SHP77 (cell line): Measurements from ENCODE around the gene KRT27.
A peak's percentile ranks its signal among the peaks of the same experiment; 100 is the strongest.

Experiments
- DNase-seq, 2 experiments: peaks; one replicate each; lab custom pipeline; 2025; lab: John Stamatoyannopoulos, UW

The KRT27 gene

DNA sequence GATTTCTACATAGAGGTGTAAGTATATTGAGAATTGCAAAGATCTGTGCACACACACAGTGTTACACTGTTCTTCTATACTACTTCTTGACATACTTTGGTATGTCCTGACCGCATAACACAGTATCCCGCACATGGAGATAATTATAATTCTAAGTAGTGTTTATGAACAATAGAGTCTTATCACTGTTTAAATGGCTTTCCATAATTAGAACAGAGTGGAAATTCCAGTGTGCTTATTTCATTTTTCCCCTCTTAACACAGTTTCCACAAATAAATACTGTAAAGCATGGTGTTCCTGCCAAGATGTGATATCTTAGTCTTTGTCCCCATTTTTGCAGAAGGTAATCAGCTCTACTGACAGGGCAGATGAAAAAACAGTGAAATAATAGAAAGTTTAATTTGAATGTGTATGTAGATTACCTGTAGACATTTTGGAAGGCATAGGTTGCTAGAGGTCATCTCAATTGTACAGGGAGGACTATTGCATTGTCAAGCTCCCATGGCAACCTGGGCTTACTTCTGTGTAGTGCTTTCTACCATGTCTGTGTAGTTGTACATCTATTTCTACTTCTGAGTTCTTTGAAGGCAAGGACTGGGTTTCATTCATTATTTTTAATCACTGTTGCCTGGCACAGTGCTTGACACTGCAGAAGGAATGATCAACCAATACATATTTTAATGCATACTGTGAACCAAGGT lies 27.5 kb upstream of the KRT27 start:
- DNase-seq, result no peak

DNA sequence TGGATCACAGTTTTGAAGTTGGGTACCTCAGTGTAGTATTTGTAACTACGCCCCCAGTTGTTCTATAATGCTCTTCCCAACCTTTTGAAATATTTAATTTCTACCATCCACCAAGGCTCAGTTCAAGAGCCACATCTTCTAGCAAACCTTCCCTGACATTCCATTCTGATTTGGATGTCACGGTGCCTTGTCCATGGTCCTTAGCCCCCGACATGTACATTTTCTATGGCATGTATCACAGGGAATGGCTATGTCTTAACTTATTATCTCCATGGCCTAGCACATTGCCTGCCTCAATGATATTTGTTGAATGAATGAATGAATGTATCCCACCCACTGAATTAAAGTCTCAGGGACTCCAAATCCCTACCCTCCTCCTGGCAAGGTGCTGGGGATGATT lies 23.8 kb upstream of the KRT27 start:
- DNase-seq, result no peak

GRCh38 chr17:40803617-40804082 lies 21.3 kb upstream of the KRT27 start:
- DNase-seq, result peak; percentile 43 to 70

DNA sequence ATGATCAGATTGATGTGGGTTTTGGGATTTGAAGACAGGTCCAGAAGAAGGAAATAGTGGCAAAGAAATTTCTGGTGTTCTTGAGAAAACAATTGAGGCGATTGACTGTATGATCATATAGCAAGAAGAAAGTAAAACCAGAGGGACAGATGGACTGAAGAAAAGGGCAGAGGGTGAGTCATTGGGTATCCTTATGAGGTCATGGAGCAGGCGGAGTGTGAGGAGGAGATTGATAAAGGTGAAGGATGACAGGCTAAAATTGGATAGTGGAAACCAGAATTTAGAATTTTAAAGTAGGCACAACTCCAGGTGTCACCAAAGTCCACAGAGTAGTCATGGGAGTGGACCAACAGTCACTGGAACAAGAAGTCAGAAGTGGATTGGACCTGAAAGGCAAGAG lies 18.8 kb upstream of the KRT27 start:
- DNase-seq, result no peak

GRCh38 chr17:40800381-40800780 lies 18.0 kb upstream of the KRT27 start:
- no peak for DNase-seq

DNA sequence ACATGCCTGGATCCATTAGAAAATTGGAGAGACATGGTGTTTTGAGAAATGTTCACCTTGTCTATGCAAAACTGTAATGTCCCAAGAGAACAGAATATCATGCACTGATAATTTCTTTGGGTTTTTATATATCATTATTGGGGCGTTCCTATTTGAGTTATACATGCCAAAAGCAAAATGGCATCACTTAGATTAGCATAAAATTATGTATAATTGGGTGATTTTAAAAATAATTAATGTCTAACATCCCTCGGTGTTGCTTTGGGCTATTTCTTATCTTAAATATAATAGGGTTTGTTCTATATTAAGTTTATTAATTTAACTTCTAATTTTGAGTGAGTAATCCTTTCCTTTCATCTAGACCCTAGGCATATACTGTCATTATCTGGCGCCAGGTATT lies 17.5 kb upstream of the KRT27 start, which contains the start of gene KRT28:
TSS of gene KRT28 (minus strand) at position 101 of the 400 bp plus-strand sequence. CDS start at position 35, 66 bp downstream.
- DNase-seq, result no peak

DNA sequence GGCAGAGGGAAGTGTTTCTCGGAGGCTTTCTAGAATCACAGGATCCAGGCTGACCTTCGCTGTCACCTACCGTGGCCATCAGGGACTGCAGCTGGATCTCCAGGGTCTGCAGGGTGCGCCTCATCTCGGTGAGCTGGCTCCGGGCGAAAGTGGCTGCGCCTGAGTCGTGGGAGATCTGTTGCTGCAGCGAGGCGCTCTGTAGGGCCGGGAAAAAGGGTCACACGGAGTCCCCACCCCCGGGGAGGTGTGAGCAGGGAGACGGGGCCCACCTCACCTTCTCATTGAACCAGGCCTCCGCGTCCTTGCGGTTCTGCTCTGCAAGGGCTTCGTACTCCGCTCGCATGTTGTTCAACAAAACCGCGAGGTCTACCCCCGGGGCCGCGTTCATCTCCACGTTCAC lies 14.5 kb upstream of the KRT27 start:
- no peak for DNase-seq

GRCh38 chr17:40795019-40795667 lies 12.8 kb upstream of the KRT27 start:
- no peak for DNase-seq

DNA sequence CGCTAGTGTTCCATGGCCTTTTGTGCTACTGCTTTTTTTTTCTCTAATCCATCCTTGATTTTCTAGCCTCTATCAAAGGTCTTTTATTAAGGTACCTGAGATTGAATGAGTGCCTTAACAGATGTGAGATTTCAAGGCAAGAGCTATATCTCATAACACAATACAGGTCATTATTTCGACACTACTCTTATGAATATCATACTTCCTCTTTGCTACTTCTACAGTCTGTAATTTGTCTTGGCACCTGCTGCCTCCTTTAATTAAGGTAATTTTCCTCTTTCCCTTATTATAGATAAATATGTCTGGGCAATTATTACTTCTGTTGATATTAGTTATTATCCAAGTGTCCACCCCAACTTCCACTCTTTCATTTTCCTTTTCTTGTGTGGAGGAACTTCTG lies 12.1 kb upstream of the KRT27 start:
- DNase-seq, result no peak

DNA sequence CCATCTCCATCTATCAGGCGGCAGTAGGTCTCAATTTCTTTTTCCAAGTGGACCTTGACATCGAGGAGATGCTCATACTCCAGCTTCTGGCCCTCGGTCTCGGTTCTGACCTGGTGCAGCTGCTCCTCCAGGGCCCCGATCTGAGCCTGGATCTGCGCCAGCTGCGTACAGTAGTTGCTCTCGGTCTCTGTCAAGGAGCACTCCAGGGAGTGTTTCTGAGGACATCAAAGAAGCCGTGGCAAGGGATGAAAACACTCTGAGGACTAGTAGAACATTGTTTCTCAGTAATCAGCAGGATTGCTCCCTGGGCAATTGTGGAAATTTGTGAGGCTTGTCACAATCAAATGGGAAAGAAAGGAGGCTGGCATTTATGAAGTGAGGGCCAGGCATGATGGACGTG lies 11.5 kb upstream of the KRT27 start:
- DNase-seq, result no peak

GRCh38 chr17:40791787-40792436 lies 9.6 kb upstream of the KRT27 start:
- DNase-seq, result peak in 1 of 2 experiments; percentile 8

GRCh38 chr17:40791111-40791510 lies 8.8 kb upstream of the KRT27 start:
- DNase-seq, result no peak

DNA sequence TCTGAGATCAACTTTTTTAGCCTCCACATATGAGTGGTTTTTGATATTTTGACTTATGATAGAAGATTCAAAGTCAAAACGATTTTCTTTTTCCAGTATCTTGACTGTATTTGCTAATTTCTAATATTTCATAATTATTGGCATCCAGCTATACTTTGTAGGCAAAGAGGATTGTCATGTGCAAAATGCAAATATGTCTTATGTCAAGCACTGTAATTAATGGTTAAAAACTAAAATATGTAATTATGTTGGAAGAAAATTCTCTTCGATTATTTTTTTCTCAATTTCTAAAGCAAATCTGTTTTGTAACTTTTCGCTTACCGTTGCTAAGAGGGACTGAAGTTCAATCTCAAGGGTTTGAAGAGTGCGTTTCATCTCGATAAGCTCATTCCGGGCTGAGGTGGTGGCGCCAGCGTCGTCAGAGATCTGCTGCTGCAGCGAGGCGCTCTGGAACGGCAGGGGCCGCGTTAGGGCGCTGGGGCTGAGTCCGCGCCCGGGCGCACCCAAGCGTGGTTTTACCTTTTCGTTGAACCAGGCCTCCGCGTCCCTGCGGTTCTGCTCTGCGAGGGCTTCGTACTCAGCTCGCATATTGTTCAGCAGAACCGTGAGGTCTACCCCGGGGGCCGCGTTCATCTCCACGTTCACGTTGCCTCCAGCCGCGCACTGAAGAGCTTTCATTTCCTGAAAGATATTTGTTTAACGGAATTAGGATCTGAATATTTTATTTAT lies 3.0 kb downstream of the KRT27 start:
- no peak for DNase-seq

DNA sequence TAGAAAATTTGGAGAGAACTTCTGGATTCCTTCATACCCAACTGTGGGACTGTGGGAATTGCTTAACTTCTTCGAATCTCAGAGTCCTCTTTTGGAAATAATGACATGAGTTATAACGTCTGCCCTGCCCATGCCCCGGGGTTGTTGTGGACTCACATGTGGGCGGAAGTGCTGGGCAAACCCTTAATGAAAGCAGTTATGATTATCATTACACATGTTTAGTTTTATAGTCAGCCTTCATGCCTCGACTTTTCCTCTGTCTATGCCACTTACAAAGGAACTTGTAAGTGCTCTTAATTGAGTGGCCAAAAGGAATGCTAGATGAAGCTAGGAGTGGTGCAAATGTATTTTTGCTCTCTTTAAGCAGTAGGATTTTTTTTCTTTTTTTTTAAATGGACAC lies 3.9 kb downstream of the KRT27 start:
- no peak for DNase-seq

DNA sequence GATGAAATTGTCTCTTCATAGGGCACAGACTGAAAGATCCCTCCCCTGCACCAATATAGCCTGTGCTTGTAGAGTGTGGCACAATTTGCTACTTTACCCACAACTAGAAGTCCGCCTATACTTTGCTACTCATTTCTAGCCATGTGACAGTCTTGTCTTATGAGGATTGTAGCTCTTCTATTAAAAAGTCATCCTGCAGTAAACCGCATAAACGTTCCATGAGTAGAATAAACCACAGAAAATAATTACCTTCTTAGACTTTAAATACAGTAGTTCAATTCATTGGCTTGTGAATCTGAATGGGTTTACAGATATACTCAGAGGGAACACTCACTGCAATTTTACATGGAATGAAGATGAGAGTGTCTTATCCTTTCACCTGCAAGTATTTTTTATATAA lies 4.4 kb downstream of the KRT27 start:
- no peak for DNase-seq

- DNase-seq, result no peak
Measured at GRCh38 chr17:40777459-40777858, 4.9 kb downstream of the KRT27 start.

DNA sequence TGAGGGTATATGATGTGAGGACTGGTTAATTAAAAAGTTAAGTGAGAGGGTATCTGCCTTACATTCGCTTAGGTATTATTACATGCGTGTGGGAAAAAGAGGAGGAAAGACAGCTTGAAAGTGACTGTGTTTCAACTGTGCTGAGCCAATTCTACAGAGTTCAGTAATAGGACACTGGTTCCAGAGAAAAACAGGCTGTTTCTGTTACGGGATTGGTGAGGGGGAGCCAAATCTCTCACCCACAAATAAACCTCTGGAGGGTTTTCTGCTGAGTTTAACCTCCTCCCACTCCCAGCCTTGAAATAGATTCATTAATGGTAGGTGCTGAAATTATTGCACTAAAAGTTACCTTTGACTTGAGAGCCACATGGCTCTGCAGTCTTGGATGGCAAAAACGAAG lies 6.4 kb downstream of the KRT27 start:
- DNase-seq, result no peak

- no peak for DNase-seq
Measured at GRCh38 chr17:40772101-40772500, 10.2 kb downstream of the KRT27 start, which contains the start of gene KRT26. Gene KRT26, minus strand, starts transcription at chr17:40772201. Its CDS starts 88 bp downstream, at chr17:40772113.

DNA sequence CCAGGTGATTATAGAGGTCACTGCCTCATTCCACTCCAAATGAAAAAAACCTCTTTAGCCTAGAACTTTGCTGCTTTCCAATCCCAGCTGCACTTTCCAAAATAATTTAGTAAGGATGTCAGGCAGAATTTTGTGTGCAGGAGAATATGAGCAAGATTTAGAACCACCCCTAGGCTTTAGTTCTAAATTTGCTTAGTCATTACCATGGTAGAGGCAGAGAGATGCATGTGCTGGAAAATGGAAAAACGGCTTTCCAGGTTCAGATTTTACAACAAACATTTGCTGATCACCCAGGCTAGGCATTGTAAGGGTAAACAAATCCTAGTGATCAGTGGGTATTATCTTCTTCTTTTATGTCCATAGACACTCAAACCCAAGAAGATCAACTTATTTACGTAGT lies 16.7 kb downstream of the KRT27 start:
- no peak for DNase-seq

- DNase-seq, result no peak
Measured at GRCh38 chr17:40763752-40764151, 18.6 kb downstream of the KRT27 start.

- DNase-seq, result no peak
Measured at GRCh38 chr17:40760105-40761016, 22.0 kb downstream of the KRT27 start.
